ENCODE data around the gene TLCD1.

GRCh38 chr17:28675980-28676379 is 50.1 kb downstream of the TLCD1 start:
- TF ChIP-seq SAP30 (IDR thresholded peaks at IDR 0.05; ENCODE audit: insufficient read depth, insufficient replicate concordance, low read length) (no peak), CTCF (IDR thresholded peaks at IDR 0.05; ENCODE audit: control extremely low read depth in 1 of 3, insufficient read depth in 1 of 3, low read depth in 1 of 3, low read length in 3 of 3) (peak; percentile 34 to 38 (median 35)), POLR2A (IDR thresholded peaks at IDR 0.05; ENCODE audit: control extremely low read depth in 1 of 2, low read depth in 2 of 2, low read length in 2 of 2) (no peak), ZNF274 (IDR thresholded peaks at IDR 0.05; ENCODE audit: borderline replicate concordance, extremely low read depth, low read length) (no peak), EZH2 (IDR thresholded peaks at IDR 0.05; ENCODE audit: low read depth, low read length, severe bottlenecking) (no peak), EP300 (IDR thresholded peaks at IDR 0.05; ENCODE audit: borderline replicate concordance in 1 of 2, low read depth in 2 of 2, low read length in 2 of 2) (no peak), SUZ12 (IDR thresholded peaks at IDR 0.05; ENCODE audit: low read length) (no peak), PHF8 (conservative IDR thresholded peaks at IDR 0.05; ENCODE audit: low read depth, low read length) (no peak), KDM1A (IDR thresholded peaks at IDR 0.05; ENCODE audit: borderline replicate concordance, low read length) (no peak), SIN3A (conservative IDR thresholded peaks at IDR 0.05 in 1 of 2, IDR thresholded peaks at IDR 0.05 in 1 of 2; ENCODE audit: low read depth in 1 of 2, low read length in 2 of 2) (no peak)
